Measurements from ENCODE around the gene TCF4.

The TCF4 gene

GRCh38 chr18:55316486-55317184 lies 271.4 kb downstream of the TCF4 start:
- no peak for DNase-seq (ENCODE audit: low read depth)
- peak overlapping the region; percentile 53 for H3K4me3 ChIP-seq (ENCODE audit: low read depth, low read length)
- TF ChIP-seq CTCF (IDR thresholded peaks at IDR 0.05; ENCODE audit: low read depth, low read length, missing control alignments) = no peak

- no peak for TF ChIP-seq CTCF (IDR thresholded peaks at IDR 0.05; ENCODE audit: low read depth, low read length, missing control alignments)
- no peak for DNase-seq (ENCODE audit: low read depth)
These were observed 273.3 kb downstream of the TCF4 start for GRCh38 chr18:55314615-55315237.

GRCh38 chr18:55314031-55314430 lies 274.0 kb downstream of the TCF4 start:
- no peak for TF ChIP-seq CTCF (IDR thresholded peaks at IDR 0.05; ENCODE audit: low read depth, low read length, missing control alignments)
- DNase-seq (ENCODE audit: low read depth) = no peak
- peak overlapping the region; percentile 42; the same call in 1 of the 2 replicates for H3K4me3 ChIP-seq (ENCODE audit: low read depth, low read length)

More at GRCh38 chr18:55314615-55315237, 273.3 kb downstream of the TCF4 start:
- peak overlapping the region; percentile 28; the same call in 1 of the 2 replicates for H3K4me3 ChIP-seq (ENCODE audit: low read depth, low read length)

- H3K4me3 ChIP-seq (ENCODE audit: low read depth, low read length) = no peak overlapping the region
- no peak for TF ChIP-seq CTCF (IDR thresholded peaks at IDR 0.05; ENCODE audit: low read depth, low read length, missing control alignments)
- DNase-seq (ENCODE audit: low read depth) = no peak
These were observed 277.1 kb downstream of the TCF4 start for GRCh38 chr18:55310863-55311262.

GRCh38 chr18:55310044-55310676 lies 277.8 kb downstream of the TCF4 start:
- no peak for TF ChIP-seq CTCF (IDR thresholded peaks at IDR 0.05; ENCODE audit: low read depth, low read length, missing control alignments)
- no peak for DNase-seq (ENCODE audit: low read depth)
- H3K4me3 ChIP-seq (ENCODE audit: low read depth, low read length) = peak overlapping the region; percentile 22; the same call in 1 of the 2 replicates

- no peak for TF ChIP-seq CTCF (IDR thresholded peaks at IDR 0.05; ENCODE audit: low read depth, low read length, missing control alignments)
These were observed 278.7 kb downstream of the TCF4 start for GRCh38 chr18:55309249-55309648.

More at GRCh38 chr18:55309249-55309648, 278.7 kb downstream of the TCF4 start:
- no peak for DNase-seq (ENCODE audit: low read depth)
- no peak overlapping the region for H3K4me3 ChIP-seq (ENCODE audit: low read depth, low read length)
